OCI-LY3 (cell line): ENCODE data around the gene KLF3.

Source experiments
- H2AFZ ChIP-seq: fragments of 200-600, 300-600 bp; shearing (Covaris generic); 2 replicates; pipeline ENCODE4 v1.6.0; 2014; ENCODE audit warnings: antibody characterized with exemption, low read depth, low read length
- H3K27ac ChIP-seq: fragments of 200-600, 300-600 bp; sonication (generic); 2 replicates; pipeline ENCODE4 v1.5.1; 2014; ENCODE audit warnings: mild to moderate bottlenecking, low read length, moderate library complexity, mixed read lengths
- H3K27me3 ChIP-seq: fragments of 200-600, 300-600 bp; sonication (generic); 2 replicates; pipeline ENCODE4 v1.6.1; 2014; ENCODE audit warnings: low read depth, low read length, mixed read lengths
- H3K36me3 ChIP-seq: fragments of 200-600, 300-600 bp; sonication (generic); replicated peaks from 2 replicates; pipeline ENCODE3; 2014; ENCODE audit warnings: low read depth, low read length, mixed read lengths
- H3K4me1 ChIP-seq: fragments of 300-600, 200-600 bp; sonication (generic); 2 replicates; pipeline ENCODE4 v1.6.1; 2014; ENCODE audit warnings: low read length, mixed read lengths
- H3K4me2 ChIP-seq: fragments of 200-600, 300-600 bp; sonication (generic); 2 replicates; pipeline ENCODE4 v1.6.1; 2014; ENCODE audit warnings: low read length, mixed read lengths
- H3K4me3 ChIP-seq: fragments of 300-600, 200-600 bp; sonication (generic); 2 replicates; pipeline ENCODE4 v1.5.1; 2014; ENCODE audit warnings: antibody characterized with exemption, mild to moderate bottlenecking, low read length, moderate library complexity
- H3K79me2 ChIP-seq: fragments of 300-600, 200-600 bp; shearing (Covaris generic); 2 replicates; pipeline ENCODE4 v1.6.1; 2014; ENCODE audit warnings: mild to moderate bottlenecking, low read length, mixed read lengths
- H3K9ac ChIP-seq: fragments of 300-600, 200-600 bp; shearing (Covaris generic); 2 replicates; pipeline ENCODE4 v1.6.0; 2014; ENCODE audit warnings: mild to moderate bottlenecking, low read length, moderate library complexity
- H3K9me3 ChIP-seq: fragments of 200-600, 300-600 bp; shearing (Covaris generic); 2 replicates; pipeline ENCODE4 v1.6.1; 2014; ENCODE audit warnings: low read length, mixed read lengths; ENCODE audit not compliant: insufficient read depth
- H4K20me1 ChIP-seq: fragments of 200-600, 300-600 bp; sonication (generic); 2 replicates; pipeline ENCODE4 v1.6.1; 2016; ENCODE audit warnings: low read length, mixed read lengths; ENCODE audit not compliant: insufficient read depth
- EZH2phosphoT487 ChIP-seq: fragments of 200-600 bp; shearing (Covaris generic); IDR thresholded peaks from 2 replicates; pipeline ENCODE4 v1.6.1; 2018; ENCODE audit warnings: antibody characterized with exemption, mixed run types, low read depth
- TF ChIP-seq, protein P1 (sequence below): fragments of 200-600, 300-600 bp; sonication (generic); IDR thresholded peaks from 2 replicates; pipeline ENCODE4 v1.5.1; 2014; ENCODE audit warnings: antibody characterized with exemption, low read length, low read depth

Gene KLF3

GRCh38 chr4:38724475-38724808 is 60.4 kb downstream of the KLF3 start:
- H2AFZ ChIP-seq: no peak overlapping the region

DNA sequence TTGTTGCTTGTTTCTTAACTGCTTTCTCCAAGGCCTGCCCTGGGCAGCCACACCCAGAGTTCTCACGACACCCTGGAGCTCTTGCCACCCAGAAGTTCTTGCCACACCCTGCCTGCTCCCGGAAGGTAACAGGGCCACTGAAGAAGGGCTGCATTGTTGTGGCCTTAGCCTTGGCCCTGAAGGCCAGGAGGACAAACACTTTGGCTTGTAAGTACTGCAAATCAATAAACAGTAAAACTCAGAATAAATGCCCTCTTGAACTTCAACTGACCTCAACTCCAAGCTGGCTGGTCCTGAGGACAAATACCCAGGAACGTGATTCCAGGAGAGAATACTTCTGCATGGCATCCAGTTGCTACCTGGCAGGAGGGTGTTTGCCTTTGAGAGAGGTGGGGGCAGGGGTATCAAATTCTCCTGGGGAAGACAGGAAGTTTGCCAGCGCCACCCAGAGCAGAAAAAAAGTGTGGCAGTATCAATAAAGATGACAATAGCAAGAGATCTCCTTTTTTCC is 64.7 kb downstream of the KLF3 start:
- Histone ChIP-seq H3K4me2 (no peak overlapping the region), H3K79me2 (no peaks in the 10 kb centered on the region), H2AFZ (no peak overlapping the region), H3K9me3 (no peaks in the 10 kb centered on the region), H3K36me3 (peaks cover 2% of the 10 kb centered on the region), H3K4me1 (peaks cover 9% of the 10 kb centered on the region), H3K4me3 (no peak overlapping the region), H3K27ac (no peak overlapping the region), H3K27me3 (no peaks in the 10 kb centered on the region), H3K9ac (no peak overlapping the region), H4K20me1 (no peaks in the 10 kb centered on the region)
- TF ChIP-seq EZH2phosphoT487: no peak
- TF ChIP-seq, protein P1, sequence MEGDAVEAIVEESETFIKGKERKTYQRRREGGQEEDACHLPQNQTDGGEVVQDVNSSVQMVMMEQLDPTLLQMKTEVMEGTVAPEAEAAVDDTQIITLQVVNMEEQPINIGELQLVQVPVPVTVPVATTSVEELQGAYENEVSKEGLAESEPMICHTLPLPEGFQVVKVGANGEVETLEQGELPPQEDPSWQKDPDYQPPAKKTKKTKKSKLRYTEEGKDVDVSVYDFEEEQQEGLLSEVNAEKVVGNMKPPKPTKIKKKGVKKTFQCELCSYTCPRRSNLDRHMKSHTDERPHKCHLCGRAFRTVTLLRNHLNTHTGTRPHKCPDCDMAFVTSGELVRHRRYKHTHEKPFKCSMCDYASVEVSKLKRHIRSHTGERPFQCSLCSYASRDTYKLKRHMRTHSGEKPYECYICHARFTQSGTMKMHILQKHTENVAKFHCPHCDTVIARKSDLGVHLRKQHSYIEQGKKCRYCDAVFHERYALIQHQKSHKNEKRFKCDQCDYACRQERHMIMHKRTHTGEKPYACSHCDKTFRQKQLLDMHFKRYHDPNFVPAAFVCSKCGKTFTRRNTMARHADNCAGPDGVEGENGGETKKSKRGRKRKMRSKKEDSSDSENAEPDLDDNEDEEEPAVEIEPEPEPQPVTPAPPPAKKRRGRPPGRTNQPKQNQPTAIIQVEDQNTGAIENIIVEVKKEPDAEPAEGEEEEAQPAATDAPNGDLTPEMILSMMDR: peak; percentile 14; the same call in 1 of the 2 replicates

More at GRCh38 chr4:38724475-38724808, 60.4 kb downstream of the KLF3 start:
- Histone ChIP-seq H3K9me3 (no peaks in the 10 kb centered on the region), H3K27me3 (no peaks in the 10 kb centered on the region), H4K20me1 (no peaks in the 10 kb centered on the region), H3K9ac (no peak overlapping the region), H3K79me2 (no peaks in the 10 kb centered on the region), H3K4me3 (no peak overlapping the region), H3K36me3 (no peaks in the 10 kb centered on the region), H3K27ac (no peak overlapping the region), H3K4me1 (peaks cover 7% of the 10 kb centered on the region), H3K4me2 (no peak overlapping the region)
- TF ChIP-seq EZH2phosphoT487: no peak
- TF ChIP-seq, protein P1: no peak

- Histone ChIP-seq H3K4me3 (no peak overlapping the region), H3K79me2 (no peaks in the 10 kb centered on the region), H3K27ac (no peak overlapping the region), H3K4me1 (peaks cover 9% of the 10 kb centered on the region), H4K20me1 (no peaks in the 10 kb centered on the region), H3K9me3 (no peaks in the 10 kb centered on the region), H3K36me3 (peaks cover 6% of the 10 kb centered on the region), H3K4me2 (peak overlapping the region; percentile 55; the same call in 1 of the 2 replicates), H3K27me3 (no peaks in the 10 kb centered on the region), H3K9ac (no peak overlapping the region), H2AFZ (peak overlapping the region; percentile 56; the same call in 1 of the 2 replicates)
- TF ChIP-seq, protein P1: no peak
- TF ChIP-seq EZH2phosphoT487: no peak
Observed at GRCh38 chr4:38730493-38730829, 66.5 kb downstream of the KLF3 start.

GRCh38 chr4:38730830-38731646 is 67.0 kb downstream of the KLF3 start:
- Histone ChIP-seq H3K36me3 (peaks cover 6% of the 10 kb centered on the region), H2AFZ (peak overlapping the region; percentile 56; the same call in 1 of the 2 replicates), H4K20me1 (no peaks in the 10 kb centered on the region), H3K79me2 (no peaks in the 10 kb centered on the region), H3K9ac (no peak overlapping the region), H3K4me3 (peak overlapping the region; percentile 20; the same call in 1 of the 2 replicates), H3K27me3 (no peaks in the 10 kb centered on the region), H3K9me3 (no peaks in the 10 kb centered on the region), H3K4me2 (peak overlapping the region; percentile 55), H3K4me1 (peaks cover 9% of the 10 kb centered on the region), H3K27ac (no peak overlapping the region)
- TF ChIP-seq, protein P1: peak; percentile 98
- TF ChIP-seq EZH2phosphoT487: no peak
